SKM-1 (cell line): ENCODE measurements around the gene XPNPEP1.

ENCODE experiments used
- DNase-seq: peaks from one replicate; lab custom pipeline; 2025; ENCODE audit not compliant: unreplicated experiment; lab: John Stamatoyannopoulos, UW

The XPNPEP1 gene

GRCh38 chr10:109895095-109895818 is 28.1 kb downstream of the XPNPEP1 start:
- no peak for DNase-seq

DNA sequence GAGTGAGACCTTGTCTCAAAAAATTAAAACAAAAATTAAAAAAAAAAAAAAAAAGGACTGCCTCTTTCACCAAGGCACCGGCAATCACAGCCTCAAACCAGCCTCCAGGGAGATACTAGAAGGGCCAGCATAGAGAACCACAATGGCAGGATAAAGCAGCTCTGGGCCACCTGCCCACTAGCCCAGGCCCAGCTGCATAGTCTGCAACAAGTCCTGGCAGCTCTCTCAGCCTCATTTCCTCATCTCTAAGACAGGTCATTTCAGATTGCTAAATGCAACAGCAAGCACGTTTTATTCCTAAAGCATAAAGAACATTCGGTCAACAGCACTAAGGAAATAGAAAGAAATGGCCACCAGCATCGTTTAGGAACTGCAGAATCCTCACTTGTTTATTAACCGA is 28.8 kb downstream of the XPNPEP1 start:
- DNase-seq = no peak

GRCh38 chr10:109893386-109893785 is 29.9 kb downstream of the XPNPEP1 start:
- DNase-seq = no peak

DNA sequence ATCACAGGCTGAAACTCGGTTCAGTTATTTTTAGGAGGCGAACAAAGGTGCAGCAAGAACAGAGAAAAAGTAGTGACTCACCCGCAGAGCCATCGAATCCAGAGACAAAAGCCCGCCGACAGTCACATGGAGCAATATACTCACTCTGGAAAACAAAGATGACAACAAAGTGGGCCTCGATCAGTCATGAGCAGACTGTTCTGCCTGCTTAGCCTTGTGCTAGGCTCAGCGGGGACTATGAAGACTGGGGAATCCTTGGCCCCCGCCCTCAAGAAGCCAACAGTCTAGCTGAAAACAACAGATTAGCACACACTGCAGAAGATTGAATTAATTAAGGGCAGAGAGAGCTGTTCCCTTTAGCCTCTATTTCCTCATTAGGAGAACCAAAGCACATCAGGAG is 30.4 kb downstream of the XPNPEP1 start:
- no peak for DNase-seq

DNA sequence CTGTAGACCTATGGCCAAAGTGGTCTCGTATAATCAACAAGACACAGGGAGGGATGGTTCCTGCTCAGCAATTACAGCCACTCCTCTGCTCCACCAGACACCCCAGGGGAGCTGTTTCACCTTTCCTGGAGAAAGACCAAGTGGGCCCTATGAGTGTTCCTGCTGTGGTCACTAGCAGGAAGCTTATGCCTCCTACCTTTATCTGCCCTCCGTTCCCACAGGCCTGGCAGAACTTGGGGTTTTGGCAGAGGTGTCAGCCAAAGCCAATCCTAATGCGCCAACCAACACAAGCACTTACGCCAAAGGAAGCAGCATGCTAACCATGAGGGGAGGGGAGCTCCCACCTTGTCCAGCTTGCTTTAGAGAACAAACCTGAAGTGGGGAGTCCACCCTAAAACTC is 31.2 kb downstream of the XPNPEP1 start:
- DNase-seq = no peak

DNA sequence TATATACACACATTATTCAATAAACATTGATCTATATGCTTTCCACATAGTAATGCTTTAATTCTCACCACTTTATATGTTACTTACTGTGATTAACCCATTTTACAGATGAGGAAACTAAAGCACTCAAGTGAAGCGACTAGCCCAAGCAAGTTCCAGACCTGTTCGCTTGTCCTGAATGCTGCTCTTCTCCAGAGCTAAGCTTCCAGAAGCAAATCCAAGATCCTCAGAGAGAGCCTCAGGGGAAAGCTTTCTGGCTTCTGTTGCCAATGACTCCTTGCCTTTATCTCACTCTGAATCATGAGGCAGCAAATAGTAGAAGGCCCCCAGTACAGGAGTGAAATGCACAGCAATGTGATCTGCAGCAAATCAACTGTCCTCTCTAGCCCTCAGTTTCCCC is 32.2 kb downstream of the XPNPEP1 start:
- no peak for DNase-seq

DNA sequence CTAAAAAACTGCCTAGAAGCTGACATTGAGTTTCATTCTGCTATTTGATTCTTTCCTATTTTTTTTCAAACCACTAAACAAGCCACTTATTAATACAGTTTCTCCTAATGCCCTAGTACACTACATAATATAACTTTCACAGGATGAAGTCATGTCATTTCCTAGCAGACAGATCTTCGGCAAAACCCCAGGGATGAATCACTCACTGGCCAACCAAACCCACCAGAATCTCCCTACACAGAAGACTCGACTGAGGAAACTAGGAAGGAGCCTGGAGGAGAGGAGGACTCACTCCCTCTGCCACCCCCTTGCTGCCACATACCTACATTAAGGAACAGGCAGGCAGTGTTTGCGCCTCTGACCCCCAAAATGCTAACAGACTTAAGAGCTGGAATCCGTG is 33.4 kb downstream of the XPNPEP1 start:
- no peak for DNase-seq

GRCh38 chr10:109887776-109888175 is 35.5 kb downstream of the XPNPEP1 start:
- no peak for DNase-seq

DNA sequence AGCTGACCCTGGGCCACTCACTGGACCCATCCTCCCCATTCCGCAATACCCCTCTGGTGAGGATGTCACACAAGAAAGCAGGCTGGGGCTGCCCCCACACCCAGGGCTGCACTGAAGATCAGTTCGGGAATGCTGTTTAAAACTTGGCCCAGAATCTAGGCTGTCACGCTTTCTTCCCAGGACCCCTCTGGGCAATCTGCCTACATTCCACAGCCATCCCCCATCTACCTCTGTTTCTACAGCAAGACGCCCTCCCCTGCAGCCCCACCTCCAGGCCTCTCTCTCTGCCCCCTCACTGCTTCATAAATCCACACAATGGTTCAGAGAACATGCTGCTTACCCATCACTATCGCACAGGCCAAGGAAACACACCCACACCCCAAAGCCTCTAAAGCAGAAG is 36.1 kb downstream of the XPNPEP1 start:
- DNase-seq = no peak

DNA sequence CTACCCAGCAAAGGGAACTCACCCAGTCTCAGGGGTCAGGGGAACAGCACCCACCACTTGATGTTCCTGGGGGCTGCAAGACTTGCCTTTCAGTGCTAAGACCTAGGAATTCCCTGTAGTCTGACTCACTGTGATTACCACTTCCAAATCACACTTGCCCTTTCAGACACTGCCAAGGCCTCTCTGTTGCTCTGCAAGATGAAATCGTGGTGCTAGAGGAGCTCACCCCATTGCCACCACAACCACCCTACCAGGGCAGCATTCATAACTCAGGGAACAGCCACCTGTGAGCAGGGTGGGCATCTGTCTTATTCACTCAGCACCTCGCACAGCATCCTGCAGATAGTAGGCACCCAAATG is 36.5 kb downstream of the XPNPEP1 start:
- DNase-seq = no peak

DNA sequence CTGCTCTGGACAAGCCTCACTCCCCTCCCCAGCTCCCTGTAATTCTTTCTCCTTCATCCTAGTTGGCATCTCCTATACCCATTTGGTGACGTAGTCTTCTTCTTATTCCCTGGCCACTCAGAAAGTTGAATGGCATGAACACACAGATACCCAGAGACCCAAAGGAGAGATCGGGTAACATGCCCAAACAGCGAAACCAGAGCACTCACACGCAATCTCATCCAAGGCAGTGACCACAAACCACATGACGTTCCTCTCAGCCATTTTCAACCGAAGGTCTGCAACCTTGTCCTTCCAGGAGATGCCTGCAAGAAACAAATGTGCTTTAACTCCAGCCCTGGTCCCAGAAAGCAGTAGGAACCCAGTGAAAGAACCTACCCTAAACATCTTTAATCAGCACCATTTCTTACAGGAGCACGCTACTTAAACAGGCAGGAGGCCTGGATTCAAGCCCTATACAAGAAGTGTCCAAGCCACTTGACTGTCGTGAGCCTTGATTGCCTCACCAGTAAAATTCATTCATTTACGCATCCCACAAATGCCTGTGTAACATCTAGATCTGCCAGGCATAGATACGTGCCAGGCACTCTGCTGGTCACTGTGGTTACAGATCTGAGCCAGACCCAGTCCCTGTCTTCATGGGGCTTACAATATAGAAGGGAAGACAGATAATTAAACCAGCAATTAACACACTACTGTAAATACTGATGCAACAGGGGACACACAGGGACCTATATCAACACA is 37.1 kb downstream of the XPNPEP1 start:
- DNase-seq = no peak

GRCh38 chr10:109883859-109884771 is 39.2 kb downstream of the XPNPEP1 start:
- peak; percentile 41 for DNase-seq

- DNase-seq = no peak
Measured at GRCh38 chr10:109882251-109883057, 40.9 kb downstream of the XPNPEP1 start.

DNA sequence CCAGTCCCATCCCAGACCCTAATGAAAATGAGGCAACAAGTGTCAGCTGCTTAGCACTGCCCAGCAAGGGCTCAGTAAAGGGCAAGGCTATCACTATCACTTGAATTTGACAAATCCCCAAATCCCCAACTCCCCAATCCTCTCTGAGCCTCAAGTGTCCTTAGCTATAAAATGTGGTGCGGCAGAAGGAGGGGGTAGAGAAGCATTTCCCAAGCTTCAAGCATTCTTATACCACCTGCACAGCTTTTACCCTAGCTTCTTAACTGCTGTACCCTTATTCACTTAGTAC is 41.6 kb downstream of the XPNPEP1 start:
- DNase-seq = no peak

DNA sequence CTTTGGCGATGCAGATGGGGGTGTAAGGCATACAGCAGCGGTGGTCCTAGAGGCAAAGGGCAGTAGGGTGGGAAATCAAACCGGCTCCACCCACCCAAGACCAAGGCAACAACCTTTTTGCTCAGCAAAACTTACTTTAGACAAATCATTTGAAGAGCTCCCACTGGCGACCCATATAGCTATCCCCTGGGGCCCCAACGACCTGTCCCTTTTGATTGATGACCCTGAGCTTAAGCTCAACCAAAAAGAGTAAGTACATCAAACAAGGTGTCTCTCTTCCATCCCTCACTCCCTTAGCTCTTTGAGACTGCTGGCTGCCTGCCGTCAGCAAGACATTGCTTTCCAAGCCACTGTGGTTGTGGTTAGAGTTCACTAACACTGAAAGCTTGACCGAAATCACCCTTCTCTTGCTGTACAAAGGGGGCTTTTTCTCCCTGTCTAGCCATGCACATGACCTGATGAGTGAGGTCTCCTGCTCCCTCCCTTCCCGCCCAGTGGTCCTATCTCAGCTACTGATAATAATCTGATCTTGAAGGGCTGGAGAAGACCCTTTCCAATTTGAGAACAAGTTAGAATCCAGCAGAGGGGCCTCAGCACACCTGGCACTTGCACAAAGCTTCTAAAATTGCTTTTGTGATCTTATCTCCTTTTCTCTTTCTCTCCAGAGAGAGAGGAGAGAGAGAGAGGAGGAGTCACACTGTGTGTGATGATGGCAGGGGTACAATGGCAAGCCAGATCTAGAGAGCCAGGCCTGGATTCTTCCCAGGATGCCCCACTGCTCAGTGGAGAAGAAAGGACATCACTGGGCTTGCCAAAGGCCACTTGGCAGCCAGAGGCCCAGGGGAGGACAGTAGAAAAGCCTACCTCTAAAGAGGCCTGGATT is 42.2 kb downstream of the XPNPEP1 start:
- DNase-seq = no peak

GRCh38 chr10:109877546-109877945 is 45.8 kb downstream of the XPNPEP1 start:
- DNase-seq = no peak

DNA sequence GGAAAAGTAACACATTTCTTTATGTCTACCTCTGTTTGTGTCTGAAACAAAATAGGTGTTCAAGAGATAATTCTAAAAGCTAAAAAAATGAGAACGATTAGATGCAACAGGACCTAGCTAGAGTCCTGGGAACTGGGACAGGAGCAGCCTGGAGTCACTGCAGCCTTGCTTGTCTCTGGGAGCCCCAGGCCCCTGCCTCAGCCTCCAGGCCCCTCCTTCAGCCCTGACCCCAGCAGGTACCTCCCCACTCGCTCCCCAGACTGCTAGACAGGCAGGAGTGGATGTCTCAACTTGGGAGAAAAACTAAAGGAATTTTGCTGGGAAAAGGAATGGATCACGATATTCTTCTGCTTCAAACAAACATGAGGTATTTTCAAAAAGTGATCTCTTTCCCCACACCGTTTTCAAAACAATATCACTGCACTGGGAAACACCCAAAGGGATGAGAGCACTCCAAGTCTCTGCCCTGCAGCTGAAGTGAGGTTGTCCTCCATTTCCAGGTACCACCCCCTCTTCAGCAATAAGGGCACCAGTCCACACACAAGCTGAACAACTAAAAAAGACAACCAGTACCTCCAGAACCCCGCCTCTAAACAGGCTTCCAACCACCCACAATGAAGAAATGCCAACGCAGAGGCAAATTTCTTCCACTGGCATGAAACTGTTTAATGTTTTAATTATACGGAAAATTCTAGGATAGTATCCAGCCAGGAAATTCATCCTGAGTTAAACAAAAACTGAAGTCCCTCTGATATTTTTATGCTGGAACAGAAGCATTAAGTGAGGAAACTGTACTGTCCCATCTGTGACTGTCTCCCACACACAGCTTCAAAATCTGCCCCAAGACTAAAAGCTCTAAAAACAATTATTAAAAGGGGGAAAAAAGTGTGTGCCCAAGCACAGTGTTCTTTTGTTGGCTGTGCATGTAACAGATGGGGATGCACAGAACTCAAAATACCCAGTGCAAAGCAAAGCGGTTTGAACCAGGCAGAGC is 47.2 kb downstream of the XPNPEP1 start:
- DNase-seq = no peak

GRCh38 chr10:109875151-109875568 is 48.2 kb downstream of the XPNPEP1 start:
- no peak for DNase-seq

DNA sequence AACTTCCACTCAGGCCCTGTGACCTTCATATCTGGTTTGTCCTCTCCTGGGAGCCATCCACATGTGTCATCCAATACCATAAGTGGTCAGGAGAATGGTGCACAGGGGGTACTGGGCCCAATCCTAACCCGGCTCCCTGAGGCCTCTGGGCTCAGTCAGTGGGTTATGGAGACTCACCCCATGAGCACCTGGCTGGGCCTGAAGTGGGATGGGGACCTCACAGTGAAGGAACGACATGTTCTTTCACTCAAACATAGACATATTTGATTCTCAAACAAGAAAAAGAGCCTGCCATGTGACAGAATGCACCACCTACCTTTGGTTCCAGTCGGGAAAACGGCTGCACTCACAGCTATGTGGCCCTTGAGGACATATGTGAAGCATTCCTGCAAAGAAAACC is 51.8 kb downstream of the XPNPEP1 start:
- DNase-seq = no peak
